HepG2 (cell line): ENCODE data around the gene MYO16. TPM values are rescaled to one million over a fixed set of nuclear protein-coding genes. Genes with fewer than 3 reads are reported as not detected.

Experiments used
- ATAC-seq: fragments of 200-7000 bp; cut with Tn5 transposase; 3 replicates; pipeline ENCODE4 v1.9.1; 2020; ENCODE audit warnings: mild to moderate bottlenecking, moderate library complexity
- BruUV-seq: library from RNA; stranded (reverse); fragments of 400-500 nt; replicated peaks from 2 replicates; lab custom pipeline; 2021; lab: Mats Ljungman, UMichigan
- CTCF ChIA-PET: fragments of 300-600 bp; formaldehyde crosslinking; extraction: SDS; loops from one replicate; lab custom pipeline; 2021; ENCODE audit warnings: low total read pairs, inconsistent platforms, low intra/inter-chr PET ratio; lab: Yijun Ruan, JAX
- POLR2A ChIA-PET: fragments of 350-600 bp; sonication (Branson Sonifier 250); formaldehyde crosslinking; loops from one replicate; lab custom pipeline; 2020; ENCODE audit warnings: antibody characterized with exemption, inconsistent platforms; lab: Yijun Ruan, JAX
- DNase-seq: peaks from one replicate; pipeline ENCODE4 v3.0.0-alpha.2; 2015; ENCODE audit warnings: low spot score
- FAIRE-seq: peaks from 3 replicates; lab custom pipeline; 2011; peaks lifted over from hg19 to GRCh38; lab: Jason Lieb, UNC
- H2AFZ ChIP-seq: one replicate; pipeline ENCODE4 v1.6.1; 2011; ENCODE audit warnings: low read length, inconsistent platforms
- H3K27ac ChIP-seq: fragments of 300-600 bp; 3 replicates; pipeline ENCODE4 v1.8.0; 2011; ENCODE audit warnings: mixed run types, mild to moderate bottlenecking, mixed read lengths, low read length, inconsistent platforms; ENCODE audit not compliant: insufficient read depth; ENCODE audit errors: extremely low read length
- H3K27me3 ChIP-seq, 2 experiments: fragments of 200-600 bp in 1 of 2; 2 replicates in 1 of 2; 3 replicates in 1 of 2; pipeline versions ENCODE4 v1.6.0 to v1.8.0; 2011; ENCODE audit warnings: low read length in 2 of 2, mild to moderate bottlenecking in 2 of 2, moderate library complexity in 2 of 2, inconsistent platforms in 1 of 2; ENCODE audit not compliant: insufficient read depth in 2 of 2, control insufficient read depth in 1 of 2
- H3K36me3 ChIP-seq, 2 experiments: fragments of 200-600 bp in 1 of 2; replicated peaks in 1 of 2; 2 replicates in 1 of 2; 3 replicates in 1 of 2; pipeline versions ENCODE4 v1.5.1 to v1.8.0; 2011; ENCODE audit warnings: low read length in 2 of 2, inconsistent platforms in 1 of 2; ENCODE audit not compliant: insufficient read depth in 2 of 2, control insufficient read depth in 1 of 2
- H3K4me1 ChIP-seq: 2 replicates; pipeline ENCODE4 v1.5.1; 2012; ENCODE audit warnings: low read length, inconsistent platforms; ENCODE audit not compliant: insufficient read depth
- H3K4me2 ChIP-seq: 2 replicates; pipeline ENCODE4 v1.6.0; 2011; ENCODE audit warnings: low read depth, low read length, inconsistent platforms
- H3K4me3 ChIP-seq, 3 experiments: fragments of 200-600 bp in 1 of 3; sonication (generic), shearing (Covaris generic) in 1 of 3; replicated peaks in 1 of 3; 2 replicates each; pipeline ENCODE4 v1.5.1; 2011 to 2016; ENCODE audit warnings: low read length in 3 of 3, inconsistent platforms in 2 of 3, low read depth in 2 of 3, mild to moderate bottlenecking in 2 of 3, control low read depth in 1 of 3, mixed read lengths in 1 of 3; ENCODE audit not compliant: insufficient read depth in 1 of 3
- H3K79me2 ChIP-seq: one replicate; pipeline ENCODE4 v1.6.1; 2011; ENCODE audit warnings: low read length, inconsistent platforms; ENCODE audit not compliant: insufficient read depth
- H3K9ac ChIP-seq: 2 replicates; pipeline ENCODE4 v1.6.0; 2011; ENCODE audit warnings: mild to moderate bottlenecking, low read depth, low read length, inconsistent platforms; ENCODE audit not compliant: insufficient read depth
- H3K9me3 ChIP-seq: 2 replicates; pipeline ENCODE4 v1.5.1; 2012; ENCODE audit warnings: mild to moderate bottlenecking, low read length
- H4K20me1 ChIP-seq: 2 replicates; pipeline ENCODE4 v1.6.0; 2011; ENCODE audit warnings: inconsistent platforms, mild to moderate bottlenecking, low read length, moderate library complexity; ENCODE audit not compliant: insufficient read depth
- JDP2 ChIP-seq: sonication (generic); formaldehyde crosslinking; IDR thresholded peaks from 2 replicates; pipeline ENCODE4 v1.8.1; 2022; ENCODE audit warnings: missing genetic modification reagents, borderline replicate concordance
- MLLT10 ChIP-seq: sonication (generic); formaldehyde crosslinking; IDR thresholded peaks from 2 replicates; pipeline ENCODE4 v1.4.0; 2020; ENCODE audit warnings: missing genetic modification reagents
- MZF1 ChIP-seq: sonication (generic); formaldehyde crosslinking; IDR thresholded peaks from 2 replicates; pipeline ENCODE4 v1.8.1; 2023; ENCODE audit warnings: mild to moderate bottlenecking, missing genetic modification reagents, borderline replicate concordance
- SCMH1 ChIP-seq: sonication (generic); formaldehyde crosslinking; IDR thresholded peaks from 2 replicates; pipeline ENCODE4 v1.9.0; 2021; ENCODE audit warnings: missing genetic modification reagents, mild to moderate bottlenecking, borderline replicate concordance
- ZNF260 ChIP-seq: sonication (generic); formaldehyde crosslinking; IDR thresholded peaks from 2 replicates; pipeline ENCODE4 v1.4.0; 2020; ENCODE audit warnings: missing genetic modification reagents, low read depth, mild to moderate bottlenecking, borderline replicate concordance
- ZNF383 ChIP-seq: sonication (generic); formaldehyde crosslinking; IDR thresholded peaks from 2 replicates; pipeline ENCODE4 v1.4.0; 2020; ENCODE audit warnings: missing genetic modification reagents, mild to moderate bottlenecking, borderline replicate concordance
- ZNF431 ChIP-seq: sonication (generic); formaldehyde crosslinking; IDR thresholded peaks from 2 replicates; pipeline ENCODE4 v1.9.0; 2022; ENCODE audit warnings: missing genetic modification reagents, low read depth, mild to moderate bottlenecking, borderline replicate concordance
- ZNF460 ChIP-seq: sonication (generic); formaldehyde crosslinking; IDR thresholded peaks from 2 replicates; pipeline ENCODE4 v1.5.1; 2020; ENCODE audit warnings: missing genetic modification reagents, mild to moderate bottlenecking, borderline replicate concordance
- ZNF496 ChIP-seq: sonication (generic); formaldehyde crosslinking; IDR thresholded peaks from 2 replicates; pipeline ENCODE4 v1.8.1; 2023; ENCODE audit warnings: mild to moderate bottlenecking, moderate library complexity, missing genetic modification reagents; ENCODE audit not compliant: insufficient replicate concordance
- ZNF563 ChIP-seq: sonication (generic); formaldehyde crosslinking; IDR thresholded peaks from 2 replicates; pipeline ENCODE4 v1.8.0; 2022; ENCODE audit warnings: mild to moderate bottlenecking, moderate library complexity, missing genetic modification reagents
- ZNF674 ChIP-seq: sonication (generic); formaldehyde crosslinking; IDR thresholded peaks from 2 replicates; pipeline ENCODE4 v1.5.0; 2020; ENCODE audit warnings: low read depth, mild to moderate bottlenecking, missing genetic modification reagents
- ZNF772 ChIP-seq: sonication (generic); formaldehyde crosslinking; IDR thresholded peaks from 2 replicates; pipeline ENCODE4 v1.5.0; 2020; ENCODE audit warnings: mild to moderate bottlenecking, missing genetic modification reagents
- ZNF773 ChIP-seq: sonication (generic); formaldehyde crosslinking; IDR thresholded peaks from 2 replicates; pipeline ENCODE4 v1.4.0; 2020; ENCODE audit warnings: missing genetic modification reagents, borderline replicate concordance
- ZSCAN30 ChIP-seq: sonication (generic); formaldehyde crosslinking; IDR thresholded peaks from 2 replicates; pipeline ENCODE4 v1.5.0; 2020; ENCODE audit warnings: mild to moderate bottlenecking, missing genetic modification reagents
- WGBS: methylation state at CpG from one replicate; pipeline ENCODE4 v1.1.6; 2017; ENCODE audit warnings: low lambda C conversion rate; 5-methylcytosine and 5-hydroxymethylcytosine counted together
- in situ Hi-C: cut with HindIII; loops from 2 replicates; pipeline ENCODE4 v1.10.0; 2017; ENCODE audit warnings: low pct_unique_long_range_greater_than_20kb; ENCODE audit not compliant: extremely low pct_ligation_motif_present
- intact Hi-C: fragments of 100-400 bp; cut with micrococcal nuclease; formaldehyde crosslinking; loops from one replicate; pipeline ENCODE4 v1.10.0; 2022; ENCODE audit not compliant: unreplicated experiment
- polyA plus RNA-seq, 8 experiments: library from polyadenylated mRNA; depleted of rRNA in 3 of 8; stranded (reverse) in 7 of 8; unstranded in 1 of 8; fragments of >200 nt; fragmentation: Illumina TruSeq in 4 of 8; extraction: Trizol in 4 of 8; gene quantifications; 2 replicates each; pipeline versions ENCODE4 v1.2.1 to v1.2.3, GENCODE V29; 2011 to 2016; ENCODE audit warnings: low read depth in 4 of 8, missing spikeins in 1 of 8, mixed read lengths in 1 of 8; ENCODE audit not compliant: insufficient read depth in 1 of 8
- total RNA-seq, 5 experiments: library from RNA; depleted of rRNA; stranded (reverse); fragments of >200 nt; fragmentation: Illumina TruSeq; extraction: Trizol; gene quantifications; 2 replicates each; pipeline ENCODE4 v1.2.3, GENCODE V29; 2016; ENCODE audit warnings: low read depth in 1 of 5
- TF ChIP-seq, protein P1 (sequence below): sonication (generic); formaldehyde crosslinking; IDR thresholded peaks from 2 replicates; pipeline ENCODE4 v1.4.0; 2020; ENCODE audit warnings: mild to moderate bottlenecking, missing genetic modification reagents

MYO16 gene
- total and polyA plus RNA-seq, 2 of the 13 experiments (the other 11 are each of a cell fraction or from before 2014, with no cell fraction given) = not detected

DNA sequence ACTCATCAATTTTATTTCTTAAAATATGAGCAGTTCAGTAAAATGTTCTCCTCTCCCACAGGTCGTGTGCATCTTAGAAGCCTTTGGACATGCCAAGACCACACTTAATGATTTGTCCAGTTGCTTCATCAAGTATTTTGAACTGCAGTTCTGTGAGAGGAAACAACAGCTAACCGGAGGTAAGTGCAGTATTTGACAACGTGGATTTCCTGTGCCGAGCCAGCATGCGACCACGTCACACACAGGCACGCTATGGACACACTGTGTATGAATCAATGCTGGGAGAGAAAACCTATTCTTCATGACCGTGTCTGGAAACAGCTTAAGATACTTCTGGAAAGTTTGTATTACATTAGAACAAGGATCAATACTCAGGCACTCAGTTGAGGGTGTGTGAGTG lies 268.5 kb downstream of the MYO16 start:
- ChIA-PET CTCF (no interaction called here), POLR2A (no interaction called here)
- no peaks in the 10 kb centered on the region for H3K36me3 ChIP-seq
- H3K4me3 ChIP-seq = no peak overlapping the region
- ATAC-seq (no peak), DNase-seq (no peak), FAIRE-seq (no peak)
- H3K79me2 ChIP-seq = no peaks in the 10 kb centered on the region
- no peaks in the 10 kb centered on the region for H3K4me1 ChIP-seq
- no TSS peak for BruUV-seq
- no peak overlapping the region for H2AFZ ChIP-seq
- H3K27ac ChIP-seq = no peak overlapping the region
- H3K9me3 ChIP-seq = no peaks in the 10 kb centered on the region
- in situ Hi-C loops = no loop called here
- no peak for TF ChIP-seq ZNF460 (CRISPR knock-in tag)
- no peak for TF ChIP-seq ZSCAN30 (CRISPR knock-in tag)
- TF ChIP-seq MLLT10 (CRISPR knock-in tag) = no peak
- no peak for TF ChIP-seq ZNF773
- no peak for TF ChIP-seq JDP2 (CRISPR knock-in tag)
- intact Hi-C loops = loop anchor here (1.0 to 5.0 kb wide), 4 partner anchors 556 to 722 kb away; no protein-coding TSS in a partner anchor
- H3K9ac ChIP-seq = no peak overlapping the region
- 0 out of 5 replicates have a peak, but pooled peaks cover 0 to 1% of the 10 kb centered on the region in 2 experiments for H3K27me3 ChIP-seq
- H4K20me1 ChIP-seq = no peaks in the 10 kb centered on the region
- no peak overlapping the region for H3K4me2 ChIP-seq
- WGBS = 1% methylated on average over 8 of the region's 8 CpGs

DNA sequence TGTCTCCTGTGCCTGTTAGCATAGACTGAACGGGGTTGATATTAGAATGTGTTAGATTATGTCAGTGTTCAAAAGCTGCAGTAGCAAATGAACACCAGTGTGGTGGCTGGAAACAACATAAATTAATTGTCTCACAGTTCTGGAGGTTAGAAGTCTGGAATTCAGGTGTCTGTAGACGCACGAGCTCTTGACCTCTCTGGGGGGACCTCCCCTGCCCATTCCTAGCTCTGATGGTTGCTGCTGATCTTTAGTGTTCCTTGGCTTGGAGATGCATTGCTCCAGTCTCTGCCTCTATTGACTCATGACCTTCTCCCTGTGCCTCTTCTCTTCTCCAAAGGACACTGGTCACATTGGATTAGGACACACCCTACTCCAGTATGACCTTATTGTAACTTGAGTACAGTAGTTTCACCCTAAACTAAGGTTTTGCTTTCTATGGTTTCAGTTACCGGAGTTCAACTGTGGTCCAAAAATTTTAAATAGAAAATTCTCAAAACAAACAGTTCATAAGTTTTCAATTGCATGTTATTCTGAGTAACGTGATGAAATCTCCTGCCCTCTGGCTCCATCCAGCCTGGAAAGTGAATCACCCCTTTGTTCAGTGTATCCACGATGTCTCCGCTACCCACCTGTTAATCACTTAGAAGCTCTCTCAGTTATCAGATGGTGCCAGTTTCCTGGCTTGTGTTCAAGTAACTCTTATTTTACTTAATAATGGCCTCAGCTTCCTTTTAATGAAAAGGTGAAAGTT lies 273.2 kb downstream of the MYO16 start:
- no peak for DNase-seq
- Histone ChIP-seq H3K27ac (no peak overlapping the region), H3K9me3 (no peaks in the 10 kb centered on the region), H3K4me2 (no peak overlapping the region), H3K79me2 (no peaks in the 10 kb centered on the region), H3K4me3 (no peak overlapping the region), H3K4me1 (no peaks in the 10 kb centered on the region), H3K27me3 (0 out of 5 replicates have a peak, but pooled peaks cover 0 to 1% of the 10 kb centered on the region in 2 experiments), H3K9ac (no peak overlapping the region), H2AFZ (no peak overlapping the region), H4K20me1 (no peaks in the 10 kb centered on the region), H3K36me3 (no peaks in the 10 kb centered on the region)
- 13% methylated on average over 7 of the region's 7 CpGs for WGBS
- intact Hi-C loops = no loop called here
- no peak for ATAC-seq
- FAIRE-seq = no peak
- CTCF ChIA-PET = no interaction called here
- in situ Hi-C loops = no loop called here
- POLR2A ChIA-PET = no interaction called here
- BruUV-seq = no TSS peak
- TF ChIP-seq ZNF772 (no peak), MZF1 (CRISPR knock-in tag) (no peak), ZNF563 (no peak), ZNF496 (CRISPR knock-in tag) (no peak), ZNF260 (no peak), SCMH1 (CRISPR knock-in tag) (no peak), ZNF674 (no peak), ZNF431 (no peak), ZNF383 (no peak)
- TF ChIP-seq, protein P1, sequence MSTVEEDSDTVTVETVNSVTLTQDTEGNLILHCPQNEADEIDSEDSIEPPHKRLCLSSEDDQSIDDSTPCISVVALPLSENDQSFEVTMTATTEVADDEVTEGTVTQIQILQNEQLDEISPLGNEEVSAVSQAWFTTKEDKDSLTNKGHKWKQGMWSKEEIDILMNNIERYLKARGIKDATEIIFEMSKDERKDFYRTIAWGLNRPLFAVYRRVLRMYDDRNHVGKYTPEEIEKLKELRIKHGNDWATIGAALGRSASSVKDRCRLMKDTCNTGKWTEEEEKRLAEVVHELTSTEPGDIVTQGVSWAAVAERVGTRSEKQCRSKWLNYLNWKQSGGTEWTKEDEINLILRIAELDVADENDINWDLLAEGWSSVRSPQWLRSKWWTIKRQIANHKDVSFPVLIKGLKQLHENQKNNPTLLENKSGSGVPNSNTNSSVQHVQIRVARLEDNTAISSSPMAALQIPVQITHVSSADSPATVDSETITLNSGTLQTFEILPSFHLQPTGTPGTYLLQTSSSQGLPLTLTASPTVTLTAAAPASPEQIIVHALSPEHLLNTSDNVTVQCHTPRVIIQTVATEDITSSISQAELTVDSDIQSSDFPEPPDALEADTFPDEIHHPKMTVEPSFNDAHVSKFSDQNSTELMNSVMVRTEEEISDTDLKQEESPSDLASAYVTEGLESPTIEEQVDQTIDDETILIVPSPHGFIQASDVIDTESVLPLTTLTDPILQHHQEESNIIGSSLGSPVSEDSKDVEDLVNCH (CRISPR knock-in tag) = no peak
